Spleen (tissue), 7 donors: Measurements from ENCODE around the gene AJAP1.

Source experiments
- CTCF ChIP-seq, 11 experiments: fragments of 200-600 bp in 7 of 11; fragments of 450-650 bp in 4 of 11; sonication (generic) in 4 of 11; IDR thresholded peaks in 8 of 11; conservative IDR thresholded peaks in 3 of 11; 1 replicate in 7 of 11; 2 replicates in 4 of 11; pipeline versions ENCODE4 v1.4.0 to v1.8.0; 2016 to 2021; ENCODE audit warnings: antibody characterized with exemption in 11 of 11, inconsistent platforms in 4 of 11, mild to moderate bottlenecking in 1 of 11
- POLR2A ChIP-seq, 3 donors: fragments of 450-650 bp; IDR thresholded peaks; one replicate each; pipeline ENCODE4 v1.5.1; 2017; ENCODE audit warnings: antibody characterized with exemption in 3 of 3, mild to moderate bottlenecking in 1 of 3
- donor health status: DM: no; HTN: no; CAD: no; lungs with moderate emphysema.
- donor health status: DM: no; HTN: no; CAD: no.
- donor health status: DM: no; HTN: no; CAD: no.

DNA sequence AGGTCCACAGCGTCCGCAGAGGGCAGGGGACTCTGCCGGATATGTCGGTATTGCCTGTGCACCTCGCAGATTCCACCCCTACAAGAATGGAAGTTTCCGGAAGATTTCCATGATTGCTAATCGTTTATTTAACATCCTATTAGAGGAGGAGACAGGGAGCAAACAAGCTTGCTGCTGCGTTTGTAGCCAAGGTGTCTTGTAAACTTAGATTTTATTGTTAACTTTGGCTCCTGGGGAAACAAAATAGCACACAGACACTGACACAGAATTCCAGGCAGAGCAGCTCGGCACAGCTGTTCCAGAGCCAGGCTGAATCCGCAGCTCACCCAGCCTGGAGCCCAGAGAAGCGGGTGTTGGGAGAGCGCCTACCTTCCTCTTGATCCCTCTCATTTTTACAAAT is 75.7 kb downstream of the AJAP1 start:
- TF ChIP-seq CTCF (IDR thresholded peaks at IDR 0.05 in 8 of 11, conservative IDR thresholded peaks at IDR 0.05 in 3 of 11), result no peak
- no peak for TF ChIP-seq POLR2A (IDR thresholded peaks at IDR 0.05)
